HEK293 (cell line): ENCODE measurements around the gene PTPN20.
"Not testable (repeated sequence)": the region's sequence is repeated elsewhere in the genome, so short reads cannot be mapped to it uniquely, and the experiment has no call there.

ENCODE experiments used
- CTCF ChIP-seq: fragments of 450-650 bp; formaldehyde crosslinking; IDR thresholded peaks from 2 replicates; pipeline ENCODE4 v1.5.1; 2016; ENCODE audit warnings: missing biosample characterization, missing genetic modification characterization
- REST ChIP-seq: fragments of 450-650 bp; formaldehyde crosslinking; IDR thresholded peaks from 2 replicates; pipeline ENCODE4 v1.5.1; 2016; ENCODE audit warnings: missing biosample characterization, missing genetic modification characterization
- ZNF138 ChIP-seq: fragments of 450-650 bp; formaldehyde crosslinking; IDR thresholded peaks from 2 replicates; pipeline ENCODE4 v1.5.1; 2016; ENCODE audit warnings: missing biosample characterization, missing genetic modification characterization, borderline replicate concordance
- ZNF521 ChIP-seq: fragments of 450-650 bp; formaldehyde crosslinking; IDR thresholded peaks from 2 replicates; pipeline ENCODE4 v1.5.1; 2017; ENCODE audit warnings: missing biosample characterization, mild to moderate bottlenecking, missing genetic modification characterization

GRCh38 chr10:46878761-46879160 lies 32.5 kb upstream of the PTPN20 start:
- not testable (repeated sequence) for TF ChIP-seq ZNF138 (tag by site-specific recombination); ZNF521 (tag by site-specific recombination); CTCF; REST (tag by site-specific recombination)
